OCI-LY1 (cell line): ENCODE data around the gene SLC24A4.

ENCODE experiments used
- H2AFZ ChIP-seq: fragments of 200-600 bp; sonication (generic), shearing (Covaris generic); 2 replicates; pipeline ENCODE4 v1.6.0; 2014; ENCODE audit warnings: antibody characterized with exemption, mild to moderate bottlenecking, low read length
- H3F3A ChIP-seq: fragments of 200-600 bp; sonication (generic), shearing (Covaris generic); 2 replicates; pipeline ENCODE4 v1.6.0; 2014; ENCODE audit warnings: mild to moderate bottlenecking, antibody characterized with exemption, low read length, moderate library complexity; ENCODE audit not compliant: insufficient read depth
- H3K27ac ChIP-seq: fragments of 200-600 bp; sonication (generic); 2 replicates; pipeline ENCODE4 v1.5.1; 2014; ENCODE audit warnings: low read length, mixed run types, mild to moderate bottlenecking, low read depth; ENCODE audit not compliant: poor library complexity, severe bottlenecking
- H3K27me3 ChIP-seq: fragments of 200-600 bp; sonication (generic); 2 replicates; pipeline ENCODE4 v1.6.0; 2014; ENCODE audit warnings: antibody characterized with exemption, mild to moderate bottlenecking, low read length, moderate library complexity; ENCODE audit not compliant: insufficient read depth
- H3K36me3 ChIP-seq: fragments of 200-600 bp; sonication (generic); 2 replicates; pipeline ENCODE4 v1.6.1; 2014; ENCODE audit warnings: mild to moderate bottlenecking, antibody characterized with exemption, low read length, moderate library complexity, mixed read lengths; ENCODE audit not compliant: insufficient read depth
- H3K4me1 ChIP-seq: fragments of 200-600 bp; sonication (generic); 2 replicates; pipeline ENCODE4 v1.5.1; 2014; ENCODE audit warnings: mild to moderate bottlenecking, low read length, moderate library complexity; ENCODE audit not compliant: insufficient read depth, severe bottlenecking
- H3K4me2 ChIP-seq: fragments of 200-600 bp; sonication (generic), shearing (Covaris generic); 2 replicates; pipeline ENCODE4 v1.6.1; 2014; ENCODE audit warnings: low read length
- H3K4me3 ChIP-seq: fragments of 200-600 bp; sonication (generic); 2 replicates; pipeline ENCODE4 v1.5.1; 2014; ENCODE audit warnings: low read length, low read depth, mild to moderate bottlenecking, mixed read lengths; ENCODE audit not compliant: poor library complexity, severe bottlenecking
- H3K79me2 ChIP-seq: fragments of 200-600 bp; shearing (Covaris generic); 2 replicates; pipeline ENCODE4 v1.6.1; 2016; ENCODE audit warnings: mixed run types, low read length, mixed read lengths; ENCODE audit not compliant: insufficient read depth
- H3K9ac ChIP-seq: fragments of 200-600 bp; sonication (generic), shearing (Covaris generic); 2 replicates; pipeline ENCODE4 v1.6.1; 2014; ENCODE audit warnings: mild to moderate bottlenecking, low read length, mixed read lengths
- H3K9me2 ChIP-seq: fragments of 200-600 bp; sonication (generic), shearing (Covaris generic); 2 replicates; pipeline ENCODE4 v1.6.1; 2014; ENCODE audit warnings: low read depth, mild to moderate bottlenecking, low read length, mixed read lengths
- H3K9me3 ChIP-seq: fragments of 200-600 bp; shearing (Covaris generic); 2 replicates; pipeline ENCODE4 v1.6.1; 2014; ENCODE audit warnings: low read length, mixed read lengths
- H4K20me1 ChIP-seq: fragments of 200-600 bp; sonication (generic), shearing (Covaris generic); 2 replicates; pipeline ENCODE4 v1.6.0; 2016; ENCODE audit warnings: mild to moderate bottlenecking, low read length; ENCODE audit not compliant: insufficient read depth
- CTCF ChIP-seq: fragments of 200-600 bp; sonication (generic), shearing (Covaris generic); IDR thresholded peaks from 2 replicates; pipeline ENCODE4 v1.5.1; 2017; ENCODE audit warnings: mild to moderate bottlenecking, antibody characterized with exemption, low read length, moderate library complexity, mixed read lengths
- EZH2 ChIP-seq: fragments of 200-600 bp; sonication (generic), shearing (Covaris generic); IDR thresholded peaks from 2 replicates; pipeline ENCODE4 v1.8.0; 2017; ENCODE audit warnings: borderline replicate concordance, mixed run types, mild to moderate bottlenecking, antibody characterized with exemption, low read length, moderate library complexity, mixed read lengths

SLC24A4 gene

GRCh38 chr14:92323011-92323915 is at the start of gene SLC24A4:
Gene SLC24A4 (plus strand): TSS chr14:92323165. CDS start chr14:92323831, 666 bp downstream.
- H3K4me3 ChIP-seq = no peak within 1 kb of the TSS
- no peaks in the 10 kb centered on the region for H3K4me1 ChIP-seq
- H3K27me3 ChIP-seq = no peaks in the 10 kb centered on the region
- no peaks in the 10 kb centered on the region for H3K9me3 ChIP-seq
- H4K20me1 ChIP-seq = no peaks in the 10 kb centered on the region
- no peak within 1 kb of the TSS for H3K9ac ChIP-seq
- no peak within 1 kb of the TSS for H2AFZ ChIP-seq
- H3K79me2 ChIP-seq = no peaks in the 10 kb centered on the region
- no peak within 1 kb of the TSS for H3K27ac ChIP-seq
- no peaks in the 10 kb centered on the region for H3K36me3 ChIP-seq
- no peaks in the 10 kb centered on the region for H3K9me2 ChIP-seq
- no peaks in the 10 kb centered on the region for H3F3A ChIP-seq
- TF ChIP-seq EZH2 = no peak
- no peak for TF ChIP-seq CTCF
- no peak within 1 kb of the TSS for H3K4me2 ChIP-seq

- Histone ChIP-seq H3F3A (no peaks in the 10 kb centered on the region), H3K9ac (no peak overlapping the region), H3K27ac (no peak overlapping the region), H3K4me3 (no peak overlapping the region), H3K9me3 (no peaks in the 10 kb centered on the region), H2AFZ (no peak overlapping the region), H3K9me2 (no peaks in the 10 kb centered on the region), H3K4me2 (no peak overlapping the region), H3K27me3 (no peaks in the 10 kb centered on the region), H4K20me1 (no peaks in the 10 kb centered on the region), H3K36me3 (no peaks in the 10 kb centered on the region), H3K4me1 (no peaks in the 10 kb centered on the region), H3K79me2 (no peaks in the 10 kb centered on the region)
- TF ChIP-seq CTCF (no peak), EZH2 (no peak)
Observed at GRCh38 chr14:92273166-92273565, 49.8 kb upstream of the SLC24A4 start.

GRCh38 chr14:92274055-92274454 is 48.9 kb upstream of the SLC24A4 start:
- Histone ChIP-seq H3K9ac (no peak overlapping the region), H3K4me1 (no peaks in the 10 kb centered on the region), H3K36me3 (no peaks in the 10 kb centered on the region), H3K27ac (no peak overlapping the region), H3K27me3 (no peaks in the 10 kb centered on the region), H3K4me2 (no peak overlapping the region), H3K79me2 (no peaks in the 10 kb centered on the region), H3F3A (no peaks in the 10 kb centered on the region), H3K9me2 (no peaks in the 10 kb centered on the region), H4K20me1 (no peaks in the 10 kb centered on the region), H3K9me3 (no peaks in the 10 kb centered on the region), H2AFZ (no peak overlapping the region), H3K4me3 (no peak overlapping the region)
- TF ChIP-seq EZH2 (no peak), CTCF (no peak)
